Cardiac muscle cell (in vitro differentiated cells and primary cell): Measurements from ENCODE around the gene WDR6. TPM values are rescaled to one million over a fixed set of nuclear protein-coding genes. Genes with fewer than 3 reads are reported as not detected.
A peak's percentile ranks its signal among the peaks of the same experiment; 100 is the strongest.

ENCODE experiments used
- DNase-seq, 2 donors: peaks; one replicate each; pipeline versions ENCODE4 v3.0.0 to v3.0.0-alpha.2; 2010 to 2017; ENCODE audit warnings: low read depth in 1 of 2, low spot score in 1 of 2
- H3K27ac ChIP-seq: fragments of 200-600 bp; sonication (generic); 2 replicates; pipeline ENCODE4 v1.5.1; 2016
- H3K27me3 ChIP-seq: fragments of 200-600 bp; sonication (generic); 2 replicates; pipeline ENCODE4 v1.6.0; 2016; ENCODE audit warnings: control low read depth
- H3K36me3 ChIP-seq: fragments of 200-600 bp; sonication (generic); 2 replicates; pipeline ENCODE4 v1.5.1; 2016; ENCODE audit warnings: control low read depth
- H3K4me1 ChIP-seq: fragments of 200-600 bp; sonication (generic); 2 replicates; pipeline ENCODE4 v1.8.1; 2017; ENCODE audit warnings: low read depth, mild to moderate bottlenecking, mixed run types
- H3K4me3 ChIP-seq: fragments of 200-600 bp; sonication (generic); 2 replicates; pipeline ENCODE4 v1.5.1; 2016; ENCODE audit warnings: mild to moderate bottlenecking
- H3K9me3 ChIP-seq: fragments of 200-600 bp; sonication (generic); 2 replicates; pipeline ENCODE4 v1.5.1; 2017; ENCODE audit warnings: low read depth, mild to moderate bottlenecking, control low read depth
- CTCF ChIP-seq: IDR thresholded peaks from 2 replicates; pipeline ENCODE4 v1.5.1; 2012; ENCODE audit warnings: low read depth, mild to moderate bottlenecking, low read length
- polyA plus RNA-seq: library from polyadenylated mRNA; unstranded; fragments of >200 nt; fragmentation: Nextera tagmentation; extraction: Ambion mirVana; gene quantifications from 2 replicates; pipeline ENCODE4 v1.2.1, GENCODE V29; 2016
- total RNA-seq: library from RNA; depleted of rRNA; stranded (reverse); fragments of >200 nt; gene quantifications from 2 replicates; pipeline ENCODE4 v1.2.3, GENCODE V29; 2016

Gene WDR6
- total and polyA plus RNA-seq, 2 experiments from 2014 or later = 223 to 277 TPM

- TF ChIP-seq CTCF = no peak
- H3K4me3 ChIP-seq = no peak overlapping the region
- H3K4me1 ChIP-seq = peaks cover 6% of the 10 kb centered on the region
- H3K27me3 ChIP-seq = no peaks in the 10 kb centered on the region
- H3K36me3 ChIP-seq = peaks cover 31% of the 10 kb centered on the region
- H3K9me3 ChIP-seq = no peaks in the 10 kb centered on the region
- no peak for DNase-seq
- H3K27ac ChIP-seq = no peak overlapping the region
These were observed 18.0 kb downstream of the WDR6 start for GRCh38 chr3:49025005-49025792.

GRCh38 chr3:49025793-49026520 lies 18.8 kb downstream of the WDR6 start:
- no peak for DNase-seq
- H3K9me3 ChIP-seq = no peaks in the 10 kb centered on the region
- H3K4me1 ChIP-seq = peaks cover 5% of the 10 kb centered on the region
- H3K4me3 ChIP-seq = no peak overlapping the region
- no peaks in the 10 kb centered on the region for H3K27me3 ChIP-seq
- H3K36me3 ChIP-seq = peaks cover 34% of the 10 kb centered on the region
- TF ChIP-seq CTCF = no peak
- no peak overlapping the region for H3K27ac ChIP-seq

GRCh38 chr3:49026536-49026935 lies 19.3 kb downstream of the WDR6 start:
- no peaks in the 10 kb centered on the region for H3K9me3 ChIP-seq
- H3K4me1 ChIP-seq = peaks cover 5% of the 10 kb centered on the region
- no peak for TF ChIP-seq CTCF
- peaks cover 34% of the 10 kb centered on the region for H3K36me3 ChIP-seq
- H3K27me3 ChIP-seq = no peaks in the 10 kb centered on the region
- no peak overlapping the region for H3K4me3 ChIP-seq
- DNase-seq = no peak
- no peak overlapping the region for H3K27ac ChIP-seq

GRCh38 chr3:49027634-49028033 lies 20.4 kb downstream of the WDR6 start:
- Histone ChIP-seq H3K27ac (peak overlapping the region; percentile 55), H3K36me3 (peaks cover 44% of the 10 kb centered on the region), H3K4me1 (peaks cover 5% of the 10 kb centered on the region)

GRCh38 chr3:49028298-49028672 lies 21.1 kb downstream of the WDR6 start:
- no peaks in the 10 kb centered on the region for H3K9me3 ChIP-seq
- TF ChIP-seq CTCF = no peak
- no peaks in the 10 kb centered on the region for H3K4me1 ChIP-seq
- DNase-seq = no peak
- H3K4me3 ChIP-seq = peak overlapping the region; percentile 54
- H3K36me3 ChIP-seq = peaks cover 50% of the 10 kb centered on the region
- H3K27me3 ChIP-seq = no peaks in the 10 kb centered on the region
- peak overlapping the region; percentile 73 for H3K27ac ChIP-seq

More at GRCh38 chr3:49027634-49028033, 20.4 kb downstream of the WDR6 start:
- DNase-seq = no peak
- no peaks in the 10 kb centered on the region for H3K27me3 ChIP-seq
- H3K9me3 ChIP-seq = no peaks in the 10 kb centered on the region
- no peak overlapping the region for H3K4me3 ChIP-seq
- no peak for TF ChIP-seq CTCF
